KMS-11 (cell line): ENCODE measurements around the gene VSIR.

Experiments used
- H2AFZ ChIP-seq: fragments of 200-600 bp; sonication (generic); 2 replicates; pipeline ENCODE4 v1.6.1; 2016; ENCODE audit warnings: antibody characterized with exemption, mixed run types, low read depth
- H3K27ac ChIP-seq: fragments of 200-600 bp; sonication (generic); 2 replicates; pipeline ENCODE4 v1.6.1; 2016; ENCODE audit warnings: mild to moderate bottlenecking, mixed run types
- H3K27me3 ChIP-seq: fragments of 200-600 bp; sonication (generic); 2 replicates; pipeline ENCODE4 v1.6.1; 2017; ENCODE audit warnings: mild to moderate bottlenecking, low read depth, mixed run types, moderate library complexity; ENCODE audit not compliant: insufficient read depth
- H3K36me3 ChIP-seq: fragments of 200-600 bp; sonication (generic); 2 replicates; pipeline ENCODE4 v1.6.1; 2017; ENCODE audit warnings: mild to moderate bottlenecking, mixed run types; ENCODE audit not compliant: insufficient read depth
- H3K4me1 ChIP-seq: fragments of 200-600 bp; sonication (generic); 2 replicates; pipeline ENCODE4 v1.6.1; 2016; ENCODE audit warnings: mild to moderate bottlenecking, low read depth, mixed run types; ENCODE audit not compliant: poor library complexity, severe bottlenecking
- H3K4me2 ChIP-seq: fragments of 200-600 bp; sonication (generic); 2 replicates; pipeline ENCODE4 v1.7.0; 2016; ENCODE audit warnings: mild to moderate bottlenecking, mixed run types
- H3K4me3 ChIP-seq: fragments of 200-600 bp; sonication (generic); IDR thresholded peaks from 2 replicates; pipeline ENCODE4 v1.6.1; 2017; ENCODE audit warnings: low read depth, low read length, mixed read lengths; ENCODE audit not compliant: insufficient read depth
- H3K79me2 ChIP-seq: fragments of 200-600 bp; sonication (generic); 2 replicates; pipeline ENCODE4 v1.6.1; 2016; ENCODE audit warnings: low read depth, mixed run types; ENCODE audit not compliant: insufficient read depth
- H3K9ac ChIP-seq: fragments of 200-600 bp; sonication (generic); 2 replicates; pipeline ENCODE4 v1.6.1; 2016; ENCODE audit warnings: mild to moderate bottlenecking, mixed run types
- H4K20me1 ChIP-seq: fragments of 200-600 bp; sonication (generic); 2 replicates; pipeline ENCODE4 v1.6.1; 2016; ENCODE audit warnings: mild to moderate bottlenecking, mixed run types; ENCODE audit not compliant: insufficient read depth
- TF ChIP-seq, protein P1 (sequence below): fragments of 200-600 bp; sonication (generic); conservative IDR thresholded peaks from 2 replicates; pipeline ENCODE4 v1.6.1; 2017; ENCODE audit warnings: low read depth, mild to moderate bottlenecking, antibody characterized with exemption, low read length, moderate library complexity, mixed read lengths

The VSIR gene

DNA sequence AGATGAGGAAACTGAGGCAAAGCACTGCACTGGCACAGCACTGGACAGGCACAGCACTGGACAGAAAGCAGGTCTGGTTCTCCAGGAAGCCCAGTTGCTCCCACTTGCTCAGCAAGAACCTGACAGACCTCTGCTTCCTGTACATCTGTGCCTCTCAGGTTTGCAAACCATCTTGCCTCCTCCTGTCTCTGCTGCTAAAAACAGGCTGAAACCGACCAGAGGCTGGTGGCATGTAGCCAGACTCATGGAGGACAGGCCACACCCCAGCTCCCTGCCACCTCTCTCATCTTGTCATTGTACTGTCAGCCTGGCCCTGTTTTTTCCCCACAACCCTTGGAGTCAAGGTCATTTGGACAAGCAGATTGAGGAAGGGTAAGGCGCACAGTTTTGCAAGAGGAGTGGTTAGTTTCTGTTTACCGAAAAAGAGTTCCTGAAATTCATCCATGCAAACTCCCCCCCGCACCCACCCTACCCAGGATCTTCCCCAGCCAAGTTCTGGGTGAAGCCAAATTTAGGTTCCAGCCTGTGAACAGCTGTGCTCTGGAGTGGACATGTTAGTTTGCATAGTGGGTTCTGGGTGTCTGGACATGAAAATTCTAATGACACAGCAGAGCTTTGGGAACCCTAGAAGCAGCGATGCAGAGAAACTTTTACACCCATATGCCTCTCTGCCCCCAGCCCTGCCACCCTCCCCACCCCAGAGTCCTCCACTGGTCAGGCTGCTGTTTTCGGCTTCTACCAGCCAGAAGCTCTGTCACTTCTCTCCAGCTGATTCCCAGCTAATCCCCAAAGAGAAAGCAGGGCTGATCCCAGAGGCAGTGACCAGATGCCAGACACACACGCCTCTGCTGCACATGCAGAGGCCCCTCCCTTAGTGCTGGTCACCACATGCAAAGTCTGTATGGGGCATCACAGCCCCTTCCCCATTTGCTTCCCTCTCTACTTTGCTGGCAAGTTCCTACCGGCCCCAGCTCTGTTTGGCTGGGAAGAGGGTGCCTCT lies 45.3 kb downstream of the VSIR start:
- Histone ChIP-seq H3K9ac (peak overlapping the region; percentile 6; the same call in 1 of the 2 replicates), H4K20me1 (no peaks in the 10 kb centered on the region), H3K27ac (peak overlapping the region; percentile 59), H3K27me3 (peaks cover 2% of the 10 kb centered on the region; the same call in 1 of the 2 replicates), H3K36me3 (no peaks in the 10 kb centered on the region), H3K4me3 (no peak overlapping the region), H3K4me2 (peak overlapping the region; percentile 34), H3K79me2 (no peaks in the 10 kb centered on the region), H2AFZ (peak overlapping the region; percentile 88), H3K4me1 (peaks cover 19% of the 10 kb centered on the region)
- TF ChIP-seq, protein P1, sequence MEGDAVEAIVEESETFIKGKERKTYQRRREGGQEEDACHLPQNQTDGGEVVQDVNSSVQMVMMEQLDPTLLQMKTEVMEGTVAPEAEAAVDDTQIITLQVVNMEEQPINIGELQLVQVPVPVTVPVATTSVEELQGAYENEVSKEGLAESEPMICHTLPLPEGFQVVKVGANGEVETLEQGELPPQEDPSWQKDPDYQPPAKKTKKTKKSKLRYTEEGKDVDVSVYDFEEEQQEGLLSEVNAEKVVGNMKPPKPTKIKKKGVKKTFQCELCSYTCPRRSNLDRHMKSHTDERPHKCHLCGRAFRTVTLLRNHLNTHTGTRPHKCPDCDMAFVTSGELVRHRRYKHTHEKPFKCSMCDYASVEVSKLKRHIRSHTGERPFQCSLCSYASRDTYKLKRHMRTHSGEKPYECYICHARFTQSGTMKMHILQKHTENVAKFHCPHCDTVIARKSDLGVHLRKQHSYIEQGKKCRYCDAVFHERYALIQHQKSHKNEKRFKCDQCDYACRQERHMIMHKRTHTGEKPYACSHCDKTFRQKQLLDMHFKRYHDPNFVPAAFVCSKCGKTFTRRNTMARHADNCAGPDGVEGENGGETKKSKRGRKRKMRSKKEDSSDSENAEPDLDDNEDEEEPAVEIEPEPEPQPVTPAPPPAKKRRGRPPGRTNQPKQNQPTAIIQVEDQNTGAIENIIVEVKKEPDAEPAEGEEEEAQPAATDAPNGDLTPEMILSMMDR, result no peak

DNA sequence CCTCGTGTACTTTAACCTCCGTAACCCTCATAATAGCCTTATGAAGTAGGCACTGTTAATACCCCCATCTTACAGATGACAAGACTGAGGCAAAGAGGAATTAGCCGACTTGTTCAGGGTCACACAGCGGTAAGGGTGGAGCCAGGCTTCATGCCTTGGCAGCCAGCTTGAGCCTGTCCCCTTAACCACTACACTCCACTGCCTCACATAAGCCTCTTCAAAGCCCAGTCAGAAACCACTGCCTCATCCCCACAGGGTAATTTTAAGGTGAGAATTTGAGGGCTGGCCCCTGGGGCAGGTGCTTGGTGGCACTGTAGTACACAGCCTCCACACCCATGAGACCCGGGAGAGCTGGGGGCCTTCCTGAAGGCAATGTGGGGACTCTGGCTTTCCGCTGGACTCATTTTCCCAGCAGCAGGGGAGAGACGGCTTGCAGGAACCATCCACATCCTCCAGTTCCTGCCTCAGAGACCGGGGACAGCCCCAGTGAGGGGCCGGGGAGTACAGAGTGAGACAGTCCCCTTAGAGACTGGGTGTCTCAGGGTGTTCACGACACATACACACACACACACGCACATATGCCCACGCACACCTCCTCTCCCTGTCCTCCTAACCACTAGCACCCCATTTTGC lies 46.1 kb downstream of the VSIR start:
- H3K27ac ChIP-seq, result peak overlapping the region; percentile 59
- H3K9ac ChIP-seq, result no peak overlapping the region; the same call in 1 of the 2 replicates

DNA sequence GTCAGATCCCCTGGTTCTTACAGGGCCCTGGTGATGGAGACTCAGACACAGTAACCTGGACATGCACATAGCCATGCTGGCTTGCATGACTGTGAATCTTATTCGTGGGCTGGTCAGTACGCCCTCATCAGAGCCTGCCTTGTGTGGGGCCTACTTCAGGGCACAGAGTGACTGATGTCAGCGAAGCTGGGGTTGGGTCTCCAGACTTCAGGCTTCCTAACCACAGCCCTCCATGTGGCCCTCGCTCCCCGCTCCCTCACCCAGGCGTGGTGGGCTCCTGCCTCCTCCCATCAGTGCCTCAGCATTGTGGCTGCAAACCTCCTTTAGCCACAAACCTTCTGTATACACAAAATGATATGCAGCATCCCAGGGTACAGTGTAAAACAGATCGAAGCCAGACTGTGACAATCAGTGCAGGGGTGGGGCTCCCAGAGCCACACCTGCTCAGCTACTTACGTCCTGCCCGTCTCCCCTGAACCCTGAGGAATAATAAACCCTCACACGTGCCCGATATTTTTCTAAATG lies 46.7 kb downstream of the VSIR start:
- Histone ChIP-seq H3K4me1 (peaks cover 19% of the 10 kb centered on the region), H3K4me3 (no peak overlapping the region), H3K4me2 (no peak overlapping the region), H3K27ac (no peak overlapping the region), H2AFZ (no peak overlapping the region), H3K9ac (no peak overlapping the region), H3K79me2 (no peaks in the 10 kb centered on the region), H3K36me3 (no peaks in the 10 kb centered on the region), H4K20me1 (no peaks in the 10 kb centered on the region), H3K27me3 (peaks cover 5% of the 10 kb centered on the region; the same call in 1 of the 2 replicates)
- TF ChIP-seq, protein P1, result no peak

More for the DNA sequence above, 46.1 kb downstream of the VSIR start:
- H2AFZ ChIP-seq, result peak overlapping the region; percentile 88
- TF ChIP-seq, protein P1, result no peak
- H3K79me2 ChIP-seq, result no peaks in the 10 kb centered on the region
- H3K4me1 ChIP-seq, result peaks cover 19% of the 10 kb centered on the region
- no peaks in the 10 kb centered on the region for H3K36me3 ChIP-seq
- no peak overlapping the region for H3K4me3 ChIP-seq
- H3K27me3 ChIP-seq, result peaks cover 2% of the 10 kb centered on the region; the same call in 1 of the 2 replicates
- peak overlapping the region; percentile 34 for H3K4me2 ChIP-seq
- H4K20me1 ChIP-seq, result no peaks in the 10 kb centered on the region

DNA sequence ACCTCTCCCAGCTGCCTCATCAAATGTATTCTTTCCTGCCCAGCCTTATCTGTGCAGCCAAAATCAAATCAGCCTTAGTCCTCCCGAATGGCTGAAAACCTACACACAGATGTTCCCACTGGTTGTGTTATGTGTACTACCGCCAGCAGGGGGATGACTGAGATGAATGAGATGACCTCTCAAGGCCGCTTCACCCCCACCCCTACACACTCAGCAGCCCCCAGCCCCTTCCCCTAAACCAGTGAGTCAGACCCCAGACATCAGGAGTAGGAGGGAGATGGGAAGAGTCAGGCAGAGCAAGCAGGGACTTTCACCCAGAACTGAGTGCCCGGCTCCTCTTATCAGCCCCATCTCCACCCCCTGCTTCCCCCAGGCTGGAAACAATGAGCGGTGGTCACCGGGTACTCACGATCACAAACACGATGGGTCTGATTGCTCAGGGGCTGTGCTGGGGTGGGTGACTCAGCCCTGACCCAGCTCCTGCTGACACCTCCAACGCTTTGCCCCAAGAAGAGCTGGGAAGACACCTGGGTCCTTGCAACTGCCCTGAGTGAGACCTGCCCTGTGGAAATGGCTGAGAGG lies 47.2 kb downstream of the VSIR start:
- no peak overlapping the region for H3K9ac ChIP-seq

More for the DNA sequence above, 47.2 kb downstream of the VSIR start:
- Histone ChIP-seq H3K4me2 (no peak overlapping the region), H3K36me3 (no peaks in the 10 kb centered on the region), H3K4me1 (peaks cover 19% of the 10 kb centered on the region), H3K27ac (no peak overlapping the region), H4K20me1 (no peaks in the 10 kb centered on the region), H2AFZ (no peak overlapping the region), H3K27me3 (peaks cover 9% of the 10 kb centered on the region; the same call in 1 of the 2 replicates), H3K4me3 (no peak overlapping the region), H3K79me2 (no peaks in the 10 kb centered on the region)
- TF ChIP-seq, protein P1, result peak; percentile 51
